Liver (tissue), 3 donors: ENCODE results near the gene PLCB3.

Source experiments
- ATF3 ChIP-seq: IDR thresholded peaks from 2 replicates; pipeline ENCODE4 v1.6.1; 2016; ENCODE audit warnings: antibody characterized with exemption
- CTCF ChIP-seq: fragments of 150-350 bp; IDR thresholded peaks from 2 replicates; pipeline ENCODE4 v1.5.1; 2017; ENCODE audit warnings: improper control_type of control experiment, low read depth, low read length; ENCODE audit not compliant: missing input control
- FOXA1 ChIP-seq: IDR thresholded peaks from 2 replicates; pipeline ENCODE4 v1.6.1; 2016; ENCODE audit warnings: antibody characterized with exemption
- JUND ChIP-seq, 2 donors: IDR thresholded peaks; 2 replicates each; pipeline ENCODE4 v1.6.1; 2016; ENCODE audit warnings: antibody characterized with exemption in 2 of 2
- MAX ChIP-seq: IDR thresholded peaks from 2 replicates; pipeline ENCODE4 v1.6.1; 2016; ENCODE audit warnings: antibody characterized with exemption
- NR2F2 ChIP-seq: IDR thresholded peaks from 2 replicates; pipeline ENCODE4 v1.6.1; 2016; ENCODE audit warnings: antibody characterized with exemption
- REST ChIP-seq: IDR thresholded peaks from 2 replicates; pipeline ENCODE4 v1.6.1; 2016; ENCODE audit warnings: antibody characterized with exemption, mild to moderate bottlenecking
- RXRA ChIP-seq, 2 donors: IDR thresholded peaks; 2 replicates each; pipeline ENCODE4 v1.6.1; 2017 to 2018; ENCODE audit warnings: antibody characterized with exemption in 2 of 2, mild to moderate bottlenecking in 1 of 2
- SP1 ChIP-seq: IDR thresholded peaks from 2 replicates; pipeline ENCODE4 v1.6.1; 2018; ENCODE audit warnings: antibody characterized with exemption, mild to moderate bottlenecking
- TAF1 ChIP-seq: conservative IDR thresholded peaks from 2 replicates; pipeline ENCODE4 v1.6.1; 2016; ENCODE audit warnings: antibody characterized with exemption, mild to moderate bottlenecking
- YY1 ChIP-seq: IDR thresholded peaks from 2 replicates; pipeline ENCODE4 v1.6.1; 2016; ENCODE audit warnings: antibody characterized with exemption, mild to moderate bottlenecking
- donor health status: healthy.
- donor health status: healthy.

GRCh38 chr11:64297699-64298358, 46.5 kb downstream of the PLCB3 start:
- TF ChIP-seq CTCF (no peak), JUND (IDR thresholded peaks at IDR 0.05) (no peak), NR2F2 (no peak), REST (no peak), SP1 (no peak), FOXA1 (no peak), RXRA (IDR thresholded peaks at IDR 0.05) (no peak), MAX (no peak), YY1 (no peak), TAF1 (no peak), ATF3 (no peak)
